Measurements from ENCODE around the gene KIAA0753.

KIAA0753 gene

GRCh38 chr17:6536566-6537065 is 103.9 kb downstream of the KIAA0753 start:
- H3K27me3 ChIP-seq (ENCODE audit: low read depth, low read length) = no peaks in the 10 kb centered on the region
- no peaks in the 10 kb centered on the region for H4K20me1 ChIP-seq (ENCODE audit: insufficient read depth, low read length)
- no peak overlapping the region for H2AFZ ChIP-seq (ENCODE audit: low read depth, low read length)
- TF ChIP-seq EZH2phosphoT487 (IDR thresholded peaks at IDR 0.05; ENCODE audit: low read depth) = no peak
- H3K4me3 ChIP-seq (ENCODE audit: low read length) = no peak overlapping the region
- no peak overlapping the region for H3K9ac ChIP-seq (ENCODE audit: low read length)
- no peaks in the 10 kb centered on the region for H3K36me3 ChIP-seq (replicated peaks; ENCODE audit: low read depth, low read length)
- H3K79me2 ChIP-seq (ENCODE audit: low read length) = no peaks in the 10 kb centered on the region
- H3K9me3 ChIP-seq (ENCODE audit: insufficient read depth, low read length) = no peaks in the 10 kb centered on the region
- H3K27ac ChIP-seq (ENCODE audit: low read length) = no peak overlapping the region
- no peak overlapping the region for H3K4me2 ChIP-seq (ENCODE audit: low read length)
- H3K4me1 ChIP-seq (ENCODE audit: low read length) = no peaks in the 10 kb centered on the region

GRCh38 chr17:6536053-6536452 is 104.5 kb downstream of the KIAA0753 start:
- no peak overlapping the region for H3K27ac ChIP-seq (ENCODE audit: low read length)
- H3K27me3 ChIP-seq (ENCODE audit: low read depth, low read length) = no peaks in the 10 kb centered on the region
- no peaks in the 10 kb centered on the region for H3K36me3 ChIP-seq (replicated peaks; ENCODE audit: low read depth, low read length)
- H2AFZ ChIP-seq (ENCODE audit: low read depth, low read length) = no peak overlapping the region
- TF ChIP-seq EZH2phosphoT487 (IDR thresholded peaks at IDR 0.05; ENCODE audit: low read depth) (no peak), CTCF (IDR thresholded peaks at IDR 0.05; ENCODE audit: low read depth, low read length) (no peak)
- no peaks in the 10 kb centered on the region for H3K9me3 ChIP-seq (ENCODE audit: insufficient read depth, low read length)
- H3K4me1 ChIP-seq (ENCODE audit: low read length) = no peaks in the 10 kb centered on the region
- no peaks in the 10 kb centered on the region for H4K20me1 ChIP-seq (ENCODE audit: insufficient read depth, low read length)
- H3K4me3 ChIP-seq (ENCODE audit: low read length) = no peak overlapping the region
- no peak overlapping the region for H3K9ac ChIP-seq (ENCODE audit: low read length)
- H3K4me2 ChIP-seq (ENCODE audit: low read length) = no peak overlapping the region
- H3K79me2 ChIP-seq (ENCODE audit: low read length) = no peaks in the 10 kb centered on the region

- TF ChIP-seq CTCF (IDR thresholded peaks at IDR 0.05; ENCODE audit: low read depth, low read length) (no peak), EZH2phosphoT487 (IDR thresholded peaks at IDR 0.05; ENCODE audit: low read depth) (no peak)
- Histone ChIP-seq H3K9me3 (ENCODE audit: insufficient read depth, low read length) (no peaks in the 10 kb centered on the region), H3K4me3 (ENCODE audit: low read length) (no peak overlapping the region)
These were observed 105.5 kb downstream of the KIAA0753 start for GRCh38 chr17:6534846-6535514.

GRCh38 chr17:6532441-6532885 is 108.0 kb downstream of the KIAA0753 start:
- Histone ChIP-seq H3K79me2 (ENCODE audit: low read length) (no peaks in the 10 kb centered on the region), H3K27me3 (ENCODE audit: low read depth, low read length) (no peaks in the 10 kb centered on the region), H3K4me2 (ENCODE audit: low read length) (no peak overlapping the region), H2AFZ (ENCODE audit: low read depth, low read length) (no peak overlapping the region), H3K9ac (ENCODE audit: low read length) (no peak overlapping the region), H4K20me1 (ENCODE audit: insufficient read depth, low read length) (no peaks in the 10 kb centered on the region), H3K36me3 (replicated peaks; ENCODE audit: low read depth, low read length) (no peaks in the 10 kb centered on the region), H3K4me1 (ENCODE audit: low read length) (no peaks in the 10 kb centered on the region), H3K4me3 (ENCODE audit: low read length) (no peak overlapping the region), H3K27ac (ENCODE audit: low read length) (no peak overlapping the region), H3K9me3 (ENCODE audit: insufficient read depth, low read length) (no peaks in the 10 kb centered on the region)
- TF ChIP-seq EZH2phosphoT487 (IDR thresholded peaks at IDR 0.05; ENCODE audit: low read depth) (no peak), CTCF (IDR thresholded peaks at IDR 0.05; ENCODE audit: low read depth, low read length) (no peak)

More at GRCh38 chr17:6534846-6535514, 105.5 kb downstream of the KIAA0753 start:
- H3K4me1 ChIP-seq (ENCODE audit: low read length) = no peaks in the 10 kb centered on the region
- H3K27ac ChIP-seq (ENCODE audit: low read length) = no peak overlapping the region
- H4K20me1 ChIP-seq (ENCODE audit: insufficient read depth, low read length) = no peaks in the 10 kb centered on the region
- H3K4me2 ChIP-seq (ENCODE audit: low read length) = no peak overlapping the region
- H2AFZ ChIP-seq (ENCODE audit: low read depth, low read length) = no peak overlapping the region
- H3K9ac ChIP-seq (ENCODE audit: low read length) = no peak overlapping the region
- no peaks in the 10 kb centered on the region for H3K27me3 ChIP-seq (ENCODE audit: low read depth, low read length)
- no peaks in the 10 kb centered on the region for H3K36me3 ChIP-seq (replicated peaks; ENCODE audit: low read depth, low read length)
- no peaks in the 10 kb centered on the region for H3K79me2 ChIP-seq (ENCODE audit: low read length)
